ENCODE data around the gene ZNF213.
"Not testable (repeated sequence)": the region's sequence is repeated elsewhere in the genome, so short reads cannot be mapped to it uniquely, and the experiment has no call there.

The ZNF213 gene

GRCh38 chr16:3173892-3174617 is 39.2 kb downstream of the ZNF213 start:
- no peak for DNase-seq

- DNase-seq, result no peak
Observed at GRCh38 chr16:3174618-3175148, 39.9 kb downstream of the ZNF213 start.

- peak; percentile 58 for DNase-seq
Observed at GRCh38 chr16:3175157-3176093, 40.6 kb downstream of the ZNF213 start.

- no peak for DNase-seq
Observed at GRCh38 chr16:3179651-3180050, 44.8 kb downstream of the ZNF213 start.

- DNase-seq, result no peak
Observed at GRCh38 chr16:3180445-3180878, 45.6 kb downstream of the ZNF213 start.

GRCh38 chr16:3182293-3182607 is 47.4 kb downstream of the ZNF213 start:
- not testable (repeated sequence) for DNase-seq

GRCh38 chr16:3182608-3183444 is 48.0 kb downstream of the ZNF213 start:
- DNase-seq, result peak; percentile 52

GRCh38 chr16:3183445-3184139 is 48.8 kb downstream of the ZNF213 start:
- no peak for DNase-seq

- no peak for DNase-seq
Observed at GRCh38 chr16:3186946-3187690, 52.3 kb downstream of the ZNF213 start.

GRCh38 chr16:3187798-3188674 is 53.2 kb downstream of the ZNF213 start, which contains the start of gene OR1F1:
Gene OR1F1 (plus strand): TSS chr16:3188204.
- DNase-seq, result peak; percentile 89

GRCh38 chr16:3188675-3188924 is 53.8 kb downstream of the ZNF213 start:
- no peak for DNase-seq

- peak; percentile 48 for DNase-seq
Observed at GRCh38 chr16:3188925-3189825, 54.3 kb downstream of the ZNF213 start.

- no peak for DNase-seq
Observed at GRCh38 chr16:3189869-3190268, 55.0 kb downstream of the ZNF213 start.

GRCh38 chr16:3190949-3191353 is 56.1 kb downstream of the ZNF213 start:
- no peak for DNase-seq
